GM18526 (cell line): ENCODE results near the gene CDRT4.

ENCODE experiments used
- POLR2A ChIP-seq: IDR thresholded peaks from 3 replicates; pipeline ENCODE4 v1.6.1; 2011; ENCODE audit not compliant: insufficient read length; ENCODE audit errors: extremely low read depth

Gene CDRT4

DNA sequence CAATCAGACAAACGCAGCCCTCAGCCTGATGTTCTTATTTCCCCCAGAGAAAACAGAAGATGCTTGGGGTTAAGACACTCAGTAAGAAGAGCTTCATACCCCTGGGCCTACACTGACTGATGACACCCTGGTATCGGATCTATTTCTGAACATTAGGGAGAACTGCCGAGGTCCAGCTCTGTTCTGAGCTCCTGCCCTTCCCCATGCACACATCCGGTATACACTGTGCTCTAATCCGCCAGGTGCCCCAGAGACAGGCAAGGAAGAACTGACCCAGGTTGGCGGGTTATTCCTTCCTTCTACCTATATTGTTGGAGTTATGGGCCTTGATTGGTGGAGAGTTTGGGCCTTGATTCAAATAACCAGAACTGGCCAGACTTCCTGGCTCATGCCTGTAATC, 68.0 kb downstream of the CDRT4 start:
- no peak for TF ChIP-seq POLR2A

DNA sequence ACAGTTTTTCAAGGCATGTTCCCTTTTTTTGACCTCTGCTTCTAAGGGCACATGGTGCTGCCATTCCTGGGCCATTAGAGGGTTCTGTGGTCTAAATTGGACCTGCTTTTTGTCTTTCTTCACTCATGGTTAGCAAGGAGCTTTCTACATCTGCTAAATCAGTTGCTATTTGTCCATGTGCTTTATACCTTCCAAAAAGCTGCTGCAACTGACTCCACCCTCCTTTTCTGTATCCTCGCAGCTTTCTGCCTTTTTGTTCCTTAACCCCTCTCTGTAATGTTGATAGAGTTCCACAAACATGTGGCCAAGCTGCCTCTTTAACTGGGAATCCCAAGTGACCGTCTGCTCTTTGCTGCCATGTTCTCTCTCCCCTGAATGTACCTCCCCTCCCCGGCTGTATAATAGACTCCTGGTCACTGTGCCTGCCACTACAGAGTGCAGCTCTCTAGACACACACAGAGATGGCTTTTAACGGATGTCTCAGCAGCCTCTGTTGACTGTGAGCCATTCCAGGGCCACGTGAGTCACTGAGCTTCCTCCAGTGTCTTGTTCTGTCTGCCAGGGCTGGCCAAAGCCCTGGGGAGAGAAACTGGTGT, 68.6 kb downstream of the CDRT4 start:
- TF ChIP-seq POLR2A = no peak

DNA sequence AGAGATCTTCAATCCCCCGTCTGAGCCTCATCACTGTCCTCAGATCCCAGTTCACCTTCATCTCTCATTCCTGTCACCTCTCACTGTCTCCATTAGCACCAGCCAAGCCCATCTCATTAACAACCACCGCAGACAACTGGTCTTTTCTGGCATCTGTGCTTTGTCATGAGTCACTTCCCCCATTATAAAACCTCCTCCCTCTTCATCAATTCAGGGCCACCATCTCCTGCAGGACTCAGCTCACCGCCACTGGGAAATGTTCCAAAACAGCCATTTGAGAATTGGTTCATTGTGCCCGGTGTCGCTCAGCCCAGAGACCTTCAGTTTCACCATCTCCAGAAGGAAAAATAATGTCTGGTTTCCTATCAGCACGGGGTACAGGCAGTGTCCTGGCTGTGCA, 69.1 kb downstream of the CDRT4 start:
- no peak for TF ChIP-seq POLR2A

DNA sequence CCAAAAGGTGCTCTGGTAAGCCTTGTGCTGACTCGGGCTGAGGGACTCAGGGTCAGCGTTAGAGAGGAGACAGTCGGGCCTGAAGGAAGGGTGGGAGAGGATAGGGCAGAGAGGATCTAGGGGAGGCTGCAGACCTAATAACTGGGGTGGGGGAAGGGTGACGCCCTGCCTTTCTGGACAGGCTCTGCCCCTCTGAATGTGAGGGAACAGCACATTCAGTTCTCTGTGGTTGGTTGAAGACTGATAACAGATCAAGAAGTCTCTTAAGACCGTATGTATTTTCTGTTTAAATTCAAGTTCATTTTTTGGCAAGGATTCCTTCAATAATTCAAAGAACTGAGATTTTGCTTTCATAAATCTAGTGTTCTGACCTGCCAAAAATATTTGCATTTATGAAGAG, 69.8 kb downstream of the CDRT4 start:
- no peak for TF ChIP-seq POLR2A

DNA sequence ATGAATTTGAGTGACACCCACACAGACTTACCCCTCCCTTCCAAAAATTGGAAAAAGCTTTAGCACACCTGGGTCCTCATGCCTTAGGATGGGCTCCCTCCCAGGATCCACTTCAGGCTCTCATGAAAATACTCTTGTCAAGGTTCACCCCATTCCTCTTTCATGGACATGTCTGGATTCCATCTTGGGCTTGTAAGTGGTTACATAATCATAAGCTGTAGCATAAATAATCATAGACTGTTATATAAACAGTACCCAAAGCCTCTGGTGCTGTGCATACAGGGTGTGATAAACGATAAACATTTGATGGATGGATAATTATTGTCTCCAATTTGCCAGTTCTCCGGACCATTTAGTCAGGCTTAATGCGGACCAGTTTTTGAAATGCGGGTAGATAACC, 72.3 kb downstream of the CDRT4 start:
- no peak for TF ChIP-seq POLR2A

DNA sequence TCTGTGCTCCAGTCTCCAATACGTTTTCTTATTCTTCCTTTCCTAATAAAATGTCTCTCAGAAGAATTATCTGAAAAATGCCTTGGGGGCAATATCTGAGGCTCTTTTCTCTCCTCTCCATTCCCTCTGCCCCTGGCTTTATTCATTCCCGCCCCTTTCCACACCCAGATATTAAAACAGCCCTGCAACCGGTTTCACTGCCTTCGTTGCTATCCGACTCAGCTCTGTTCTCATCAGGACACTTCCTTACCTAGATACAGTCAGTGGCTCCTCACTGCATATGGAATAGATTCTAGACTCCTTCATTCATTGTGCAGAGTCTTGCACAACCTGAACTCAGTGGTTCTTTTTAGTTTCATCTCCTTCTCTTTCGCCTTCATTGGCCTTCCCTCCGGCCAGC, 74.0 kb downstream of the CDRT4 start:
- TF ChIP-seq POLR2A = no peak

DNA sequence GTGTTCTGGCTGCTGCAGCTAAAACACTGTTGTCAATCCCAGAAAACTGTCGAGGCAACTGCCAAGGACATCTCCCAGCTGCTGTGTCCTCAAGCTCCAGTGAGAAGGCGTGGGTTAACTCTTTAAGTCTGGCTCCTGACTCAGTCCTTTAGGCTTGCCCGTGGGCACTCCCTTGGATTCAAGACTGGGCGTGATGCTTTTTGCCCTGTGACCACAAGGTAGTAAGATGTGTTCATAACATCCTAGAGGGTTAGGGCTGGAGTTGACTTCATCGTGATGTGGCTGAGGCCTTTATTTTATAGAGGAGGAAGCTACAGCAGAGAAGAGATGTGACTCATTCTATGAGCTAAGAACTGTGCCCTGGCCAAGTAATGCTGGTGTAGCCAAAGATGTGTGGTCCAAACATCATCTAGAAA, 75.1 kb downstream of the CDRT4 start:
- TF ChIP-seq POLR2A = no peak

DNA sequence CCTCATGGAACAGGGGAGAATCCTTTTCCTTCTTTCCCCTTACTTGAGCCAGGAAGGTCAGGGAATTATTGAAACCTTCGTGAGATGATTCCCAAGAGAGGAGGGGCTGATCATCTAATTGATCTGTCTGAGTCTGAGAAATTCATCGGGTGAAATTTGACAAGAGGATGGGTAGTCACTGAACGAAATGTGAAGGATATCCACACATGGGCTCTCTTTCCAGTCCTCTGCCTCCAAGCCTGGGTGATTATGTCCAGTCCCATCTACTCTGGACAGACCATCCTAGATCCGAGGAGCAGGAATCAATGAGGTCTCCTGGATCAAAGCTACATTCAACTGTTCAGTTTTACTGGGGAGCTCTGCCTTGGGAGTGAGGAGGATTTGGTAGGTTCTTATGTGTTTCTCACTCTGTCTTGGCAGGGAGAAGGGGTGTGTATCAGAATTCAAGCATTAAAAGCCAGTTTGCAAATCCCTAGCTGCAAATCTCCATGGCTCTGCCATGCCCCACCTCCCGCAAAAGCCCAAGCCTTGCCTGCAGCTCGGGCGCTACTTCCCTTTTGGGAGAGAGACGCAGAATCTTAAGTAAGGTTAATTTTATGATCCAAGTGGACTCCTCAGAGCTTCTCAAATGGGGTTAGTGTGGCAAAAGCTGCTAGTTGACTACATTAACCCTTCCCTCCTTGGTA, 78.9 kb downstream of the CDRT4 start:
- TF ChIP-seq POLR2A = no peak

DNA sequence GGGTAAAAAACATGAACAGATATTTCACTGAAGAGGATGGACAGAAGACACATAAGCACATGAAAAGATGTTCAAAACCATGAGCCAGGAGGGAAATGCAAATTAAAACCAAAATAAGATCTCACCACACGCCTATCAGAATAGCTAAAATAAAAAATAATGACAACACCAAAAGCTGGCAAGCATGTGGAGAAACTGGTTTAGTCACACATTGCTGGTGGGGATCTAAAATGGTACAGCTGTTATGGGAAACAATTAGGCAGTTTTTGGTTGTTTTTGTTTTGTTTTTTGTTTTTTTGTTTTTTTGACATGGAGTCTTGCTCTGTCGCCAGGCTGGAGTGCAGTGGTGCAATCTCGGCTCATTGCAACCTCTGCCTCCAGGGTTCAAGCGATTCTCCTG, 81.3 kb downstream of the CDRT4 start:
- no peak for TF ChIP-seq POLR2A
